Dedifferentiated amniotic fluid mesenchymal stem cell (primary cell): ENCODE results near the gene ELAVL2.
A peak's percentile ranks its signal among the peaks of the same experiment; 100 is the strongest.

ENCODE experiments used
- DNase-seq: peaks from one replicate; pipeline ENCODE4 v3.0.0-alpha.2; 2016; ENCODE audit errors: extremely low spot score

The ELAVL2 gene

DNA sequence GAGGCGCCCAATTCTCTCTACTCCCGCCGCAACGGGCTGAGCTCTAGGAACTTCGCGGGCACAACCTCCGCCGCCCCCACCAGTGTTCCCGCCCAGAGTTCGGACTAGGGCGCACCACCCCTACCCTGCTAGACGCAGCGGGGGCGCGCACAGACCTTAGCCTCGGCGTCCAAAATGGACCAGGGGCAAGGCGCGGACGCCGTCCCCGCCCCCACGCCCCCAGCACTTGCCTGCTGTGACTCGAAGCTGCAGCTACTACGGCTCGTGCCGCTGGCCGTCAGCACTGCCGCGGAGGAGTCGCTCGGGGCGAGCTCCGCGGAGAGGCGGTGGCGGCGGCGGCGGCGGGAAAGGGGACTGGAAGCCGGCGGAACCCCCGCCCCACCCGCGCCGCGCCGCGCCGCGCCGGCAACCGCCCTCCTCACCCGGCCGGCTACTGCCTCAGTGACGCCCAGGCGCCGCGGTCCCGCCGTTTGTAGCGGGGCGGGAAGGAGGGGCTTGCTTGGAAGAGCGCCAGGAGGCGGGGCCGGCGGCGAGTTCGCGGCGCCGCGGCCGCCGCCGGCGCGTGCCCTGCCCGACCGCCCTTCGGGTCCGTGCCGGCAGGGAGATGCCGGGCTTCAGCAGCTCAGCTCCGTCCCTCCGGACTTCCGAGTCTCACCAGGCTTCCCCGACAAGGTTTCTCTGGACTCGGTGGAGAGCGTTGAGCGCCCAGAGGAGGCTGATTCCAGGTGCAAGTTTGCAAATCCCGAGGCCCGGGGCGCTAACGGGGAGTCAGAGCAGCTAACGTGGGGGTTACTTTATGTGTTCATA lies 4.5 kb downstream of the ELAVL2 start:
- no peak for DNase-seq

- DNase-seq, result no peak
These were observed 5.3 kb downstream of the ELAVL2 start for GRCh38 chr9:23820451-23821374.

- DNase-seq, result no peak
These were observed 6.6 kb downstream of the ELAVL2 start for GRCh38 chr9:23819403-23819802.

GRCh38 chr9:23814243-23814642 lies 11.8 kb downstream of the ELAVL2 start:
- DNase-seq, result no peak

- DNase-seq, result no peak
These were observed 13.4 kb downstream of the ELAVL2 start for GRCh38 chr9:23812673-23813072.

DNA sequence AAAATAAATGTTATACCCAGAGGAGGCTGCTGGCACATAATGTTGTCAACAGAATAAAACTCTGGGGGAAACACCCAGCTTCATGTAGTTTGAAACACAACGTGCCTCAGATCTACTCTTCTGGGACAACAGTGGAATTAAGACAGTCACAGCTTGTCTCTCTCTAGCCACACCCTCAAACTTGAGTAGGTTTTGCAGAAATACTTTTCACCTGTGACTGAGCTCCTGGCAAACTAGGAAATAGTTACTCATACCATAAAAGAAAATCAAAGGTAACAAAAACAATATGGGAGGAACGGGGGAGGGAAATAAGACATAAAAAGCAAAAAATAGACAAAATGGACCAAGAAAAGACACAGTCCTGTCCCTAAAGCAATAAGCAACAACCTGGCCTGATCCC lies 14.4 kb downstream of the ELAVL2 start:
- no peak for DNase-seq

DNA sequence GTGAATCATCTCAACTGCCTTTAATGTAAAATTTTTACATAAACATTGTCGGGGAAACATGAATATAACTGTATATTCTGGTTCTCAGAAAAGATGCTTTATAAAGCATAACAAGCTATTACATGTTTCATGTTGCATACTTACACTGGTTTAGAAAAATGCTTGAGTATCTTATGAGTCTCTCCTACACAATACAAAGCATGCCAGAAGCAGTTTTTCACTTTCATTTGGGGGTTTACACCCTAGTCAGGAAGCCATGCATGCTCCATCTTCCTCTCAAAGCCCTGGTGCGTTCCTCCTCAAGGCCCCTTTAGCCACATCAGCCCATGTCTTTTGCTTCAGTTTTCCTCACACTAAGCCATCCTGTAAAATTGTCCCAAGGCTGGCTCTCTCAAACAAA lies 22.8 kb downstream of the ELAVL2 start:
- DNase-seq, result no peak

DNA sequence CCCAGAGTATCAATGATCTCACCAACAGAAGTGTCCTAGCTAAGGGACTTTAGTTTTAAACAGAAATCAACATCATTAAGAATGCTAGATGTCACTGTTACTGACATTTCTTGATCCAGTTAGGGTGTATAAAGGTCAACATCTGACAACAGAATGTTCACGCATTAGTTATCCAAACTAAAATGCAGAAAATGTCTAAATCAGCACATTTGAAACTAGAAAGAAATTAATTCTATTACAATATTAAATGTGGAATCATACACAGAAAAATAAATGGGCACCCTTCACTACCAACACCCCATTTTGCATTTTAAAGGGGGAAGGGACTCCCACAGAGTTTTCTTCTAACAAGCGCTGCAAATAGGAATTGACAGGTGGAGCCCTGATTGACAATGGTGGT lies 24.5 kb downstream of the ELAVL2 start:
- DNase-seq, result no peak

DNA sequence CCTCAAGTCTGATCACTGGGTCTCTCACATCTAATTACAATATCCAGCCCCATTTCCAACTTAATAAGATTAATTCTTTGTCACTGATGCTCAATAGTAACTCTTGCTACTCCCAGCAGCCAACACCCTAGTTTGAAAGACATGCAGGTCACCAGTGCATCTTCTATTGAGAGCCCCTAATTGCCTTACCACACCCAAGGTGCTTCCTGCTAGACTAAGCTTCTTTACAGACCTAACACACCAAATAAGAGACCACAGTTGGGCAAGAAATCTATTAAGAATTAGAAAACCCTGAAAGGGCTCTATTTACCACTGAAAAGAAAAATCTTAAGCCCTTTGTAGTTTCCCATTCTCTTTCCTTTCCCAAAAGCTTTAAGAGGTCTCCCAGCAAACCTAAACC lies 26.5 kb downstream of the ELAVL2 start:
- DNase-seq, result no peak

DNA sequence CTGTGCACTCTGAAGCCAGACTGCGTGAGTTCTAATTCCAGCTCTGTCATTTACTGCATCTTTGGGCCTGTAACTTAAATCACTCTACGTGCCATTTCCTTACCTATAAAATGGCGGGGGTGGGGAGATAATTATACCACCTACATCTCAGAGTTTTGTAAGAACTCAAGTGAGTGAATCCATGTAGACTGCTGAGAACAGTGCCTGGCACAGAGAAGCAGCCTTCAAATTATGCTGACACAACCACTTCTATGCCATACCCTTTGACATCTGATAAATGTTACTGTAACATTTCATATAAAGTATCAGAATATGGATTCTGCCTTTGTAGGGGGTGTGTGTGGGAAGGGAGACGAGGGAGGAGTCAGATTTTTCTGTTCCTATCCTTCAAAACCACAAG lies 27.7 kb downstream of the ELAVL2 start:
- no peak for DNase-seq

- no peak for DNase-seq
These were observed 29.8 kb downstream of the ELAVL2 start for GRCh38 chr9:23796209-23796608.

- DNase-seq, result no peak
These were observed 35.4 kb downstream of the ELAVL2 start for GRCh38 chr9:23790351-23791260.

GRCh38 chr9:23789529-23790254 lies 36.3 kb downstream of the ELAVL2 start:
- no peak for DNase-seq

DNA sequence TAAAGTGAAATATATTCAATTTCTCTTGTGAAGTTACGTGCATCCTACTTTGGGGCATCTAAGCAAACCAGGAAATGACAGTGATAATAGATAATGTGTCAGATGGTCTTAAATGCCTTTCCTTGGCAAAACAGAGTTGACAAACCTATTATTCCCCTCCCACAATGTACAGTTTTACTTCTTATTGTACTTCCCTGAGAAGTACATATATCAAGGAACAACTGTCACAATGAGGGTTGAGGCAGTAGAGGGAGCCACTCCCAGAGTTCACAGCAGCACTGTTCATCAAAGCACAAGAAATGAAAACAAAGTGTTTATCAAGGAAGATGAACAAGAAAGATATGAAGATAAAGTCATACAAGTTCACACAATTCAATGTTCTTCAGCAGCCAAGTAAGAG lies 41.1 kb downstream of the ELAVL2 start:
- no peak for DNase-seq

GRCh38 chr9:23783509-23783908 lies 42.5 kb downstream of the ELAVL2 start:
- DNase-seq, result no peak

GRCh38 chr9:23779220-23779619 lies 46.8 kb downstream of the ELAVL2 start:
- no peak for DNase-seq

DNA sequence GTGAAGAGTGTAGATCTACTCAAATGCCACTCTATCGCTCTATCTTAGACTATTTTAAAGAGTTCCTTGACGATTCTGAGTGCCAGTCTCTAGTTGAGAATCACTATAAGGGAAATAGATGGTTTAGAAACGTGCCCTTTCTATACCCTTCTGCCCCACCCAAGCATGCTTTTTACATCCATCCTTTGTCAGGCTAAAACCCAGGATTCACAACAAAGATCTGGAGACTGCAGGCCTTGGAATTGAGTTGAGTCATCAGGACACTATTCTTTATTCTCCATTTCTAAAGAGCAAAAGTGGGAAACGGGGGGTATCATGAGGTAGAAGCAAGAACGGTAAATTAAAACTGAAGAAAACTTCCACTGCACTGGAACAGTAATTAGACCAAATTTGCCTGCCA lies 48.7 kb downstream of the ELAVL2 start:
- DNase-seq, result no peak

DNA sequence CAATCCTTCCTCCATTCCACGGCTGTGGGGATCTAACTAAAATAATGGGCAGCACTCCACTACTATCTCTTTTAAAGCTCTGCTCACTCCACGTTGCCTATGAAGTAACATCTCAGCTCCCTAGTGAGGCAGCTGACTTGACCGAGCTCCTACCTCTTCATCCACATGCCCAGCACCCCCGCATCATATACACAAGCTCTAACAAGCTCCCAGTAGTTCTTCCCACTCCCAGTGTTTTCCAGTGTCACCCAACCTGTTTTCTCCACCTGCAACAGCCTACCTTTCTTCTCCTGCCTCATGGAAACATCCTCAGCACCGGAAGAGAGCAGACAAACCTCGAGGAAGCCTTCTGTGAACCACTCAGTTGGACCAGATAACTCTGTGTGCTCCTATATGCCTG lies 50.5 kb downstream of the ELAVL2 start:
- DNase-seq, result no peak

- DNase-seq, result peak; percentile 19
These were observed 51.8 kb downstream of the ELAVL2 start for GRCh38 chr9:23774266-23774665.

- DNase-seq, result no peak
These were observed 53.7 kb downstream of the ELAVL2 start for GRCh38 chr9:23772385-23772783.

DNA sequence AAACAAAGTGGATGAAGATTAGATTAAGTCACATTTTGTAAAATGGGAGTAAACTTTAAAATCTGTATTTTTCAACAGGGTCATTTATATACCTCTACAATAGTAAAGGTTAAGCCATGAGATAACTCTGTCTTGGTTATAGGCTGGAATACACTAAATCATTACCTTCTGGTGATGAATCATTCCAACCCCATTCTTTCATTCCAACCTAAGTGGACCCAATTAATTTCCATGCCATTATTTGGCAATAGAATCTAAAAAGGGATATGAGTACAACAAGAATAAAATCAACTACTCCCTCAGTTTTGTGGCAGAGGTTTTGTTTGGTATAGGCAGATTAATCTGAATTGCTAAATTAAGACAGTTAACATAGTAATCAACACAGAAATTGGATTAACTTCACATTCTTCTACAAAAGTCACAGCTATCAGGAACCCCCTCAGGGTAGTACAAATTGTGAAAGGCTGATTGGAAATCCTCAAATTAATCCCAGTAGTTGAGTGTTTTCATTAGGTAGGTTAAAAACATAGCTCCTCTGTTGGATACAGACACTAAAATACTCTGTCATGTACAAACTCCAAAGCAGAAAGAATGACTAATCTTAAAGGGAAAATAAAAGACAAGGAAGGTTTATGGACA lies 54.2 kb downstream of the ELAVL2 start:
- DNase-seq, result no peak
